PC-9 (cell line): ENCODE results near the gene LAMTOR4.

Source experiments
- EZH2 ChIP-seq: fragments of 200-600 bp; sonication (generic); IDR thresholded peaks from 2 replicates; pipeline ENCODE4 v1.8.0; 2017; ENCODE audit warnings: antibody characterized with exemption, low read depth
- TF ChIP-seq, protein P1 (sequence below): fragments of 200-600 bp; sonication (generic); conservative IDR thresholded peaks from 2 replicates; pipeline ENCODE4 v1.6.1; 2017; ENCODE audit warnings: mixed run types, antibody characterized with exemption, mild to moderate bottlenecking, moderate library complexity

DNA sequence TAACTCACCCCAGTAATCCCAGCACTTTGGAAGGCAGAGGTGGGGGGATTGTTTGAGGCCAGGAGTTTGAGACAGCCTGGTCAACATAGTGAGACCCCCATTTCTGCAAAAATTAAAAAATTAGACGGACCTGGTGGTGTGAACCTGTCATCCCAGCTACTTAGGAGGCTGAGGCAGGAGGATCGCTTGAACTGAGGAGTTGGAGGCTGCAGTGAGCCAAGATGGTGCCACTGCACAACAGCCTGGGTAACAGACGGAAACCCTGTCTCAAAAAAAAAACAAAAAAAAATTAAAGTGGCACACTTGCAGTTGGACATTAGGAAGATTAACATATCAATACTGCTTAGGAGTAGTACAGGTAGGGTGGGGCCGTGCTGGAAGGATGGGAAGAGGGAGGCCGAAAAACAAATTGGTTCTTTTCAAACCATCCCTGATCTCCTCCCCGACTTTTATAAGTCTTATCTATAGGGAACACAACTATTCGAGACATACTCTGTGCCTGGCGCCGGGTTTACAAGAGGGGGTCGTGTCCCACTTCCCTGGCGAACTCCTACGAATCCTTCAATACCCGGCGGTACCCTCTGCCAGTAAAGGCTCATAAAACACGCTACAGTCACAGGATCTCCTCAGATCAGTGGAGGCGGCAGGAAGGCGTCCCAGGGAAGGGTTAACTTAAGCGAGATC lies 30.2 kb upstream of the LAMTOR4 start:
- TF ChIP-seq, protein P1, sequence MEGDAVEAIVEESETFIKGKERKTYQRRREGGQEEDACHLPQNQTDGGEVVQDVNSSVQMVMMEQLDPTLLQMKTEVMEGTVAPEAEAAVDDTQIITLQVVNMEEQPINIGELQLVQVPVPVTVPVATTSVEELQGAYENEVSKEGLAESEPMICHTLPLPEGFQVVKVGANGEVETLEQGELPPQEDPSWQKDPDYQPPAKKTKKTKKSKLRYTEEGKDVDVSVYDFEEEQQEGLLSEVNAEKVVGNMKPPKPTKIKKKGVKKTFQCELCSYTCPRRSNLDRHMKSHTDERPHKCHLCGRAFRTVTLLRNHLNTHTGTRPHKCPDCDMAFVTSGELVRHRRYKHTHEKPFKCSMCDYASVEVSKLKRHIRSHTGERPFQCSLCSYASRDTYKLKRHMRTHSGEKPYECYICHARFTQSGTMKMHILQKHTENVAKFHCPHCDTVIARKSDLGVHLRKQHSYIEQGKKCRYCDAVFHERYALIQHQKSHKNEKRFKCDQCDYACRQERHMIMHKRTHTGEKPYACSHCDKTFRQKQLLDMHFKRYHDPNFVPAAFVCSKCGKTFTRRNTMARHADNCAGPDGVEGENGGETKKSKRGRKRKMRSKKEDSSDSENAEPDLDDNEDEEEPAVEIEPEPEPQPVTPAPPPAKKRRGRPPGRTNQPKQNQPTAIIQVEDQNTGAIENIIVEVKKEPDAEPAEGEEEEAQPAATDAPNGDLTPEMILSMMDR, result no peak
- TF ChIP-seq EZH2, result no peak
